ENCODE measurements around the gene CYTH4. TPM values are rescaled to one million over a fixed set of nuclear protein-coding genes. Genes with fewer than 3 reads are reported as not detected.

Gene CYTH4
- polyA plus RNA-seq, 2 of the 4 experiments (the other 2 are of a cell fraction): 0.05 to 0.10 TPM

- TF ChIP-seq FOSB (CRISPR knock-in tag; IDR thresholded peaks at IDR 0.05) (no peak), NPAS2 (CRISPR knock-in tag; IDR thresholded peaks at IDR 0.05; ENCODE audit: borderline replicate concordance) (no peak), FOXS1 (CRISPR knock-in tag; IDR thresholded peaks at IDR 0.05) (no peak), BHLHE40 (IDR thresholded peaks at IDR 0.05; ENCODE audit: low read depth, low read length) (no peak), PHF8 (IDR thresholded peaks at IDR 0.05; ENCODE audit: borderline replicate concordance, low read depth) (no peak), ZFP36 (IDR thresholded peaks at IDR 0.05; ENCODE audit: borderline replicate concordance, partially characterized antibody) (no peak), MAZ (IDR thresholded peaks at IDR 0.05; ENCODE audit: borderline replicate concordance, low read depth, low read length) (no peak), RCOR1 (IDR thresholded peaks at IDR 0.05; ENCODE audit: low read depth, low read length) (no peak), TFCP2L1 (CRISPR knock-in tag; IDR thresholded peaks at IDR 0.05) (no peak), CHD4 (IDR thresholded peaks at IDR 0.05; ENCODE audit: borderline replicate concordance) (no peak), NFE2L2 (conservative IDR thresholded peaks at IDR 0.05; ENCODE audit: low read length) (no peak), RNF2 (IDR thresholded peaks at IDR 0.05; ENCODE audit: borderline replicate concordance, low read depth) (no peak), HOXA7 (CRISPR knock-in tag; IDR thresholded peaks at IDR 0.05) (no peak), KDM5A (IDR thresholded peaks at IDR 0.05) (no peak), RARB (CRISPR knock-in tag; IDR thresholded peaks at IDR 0.05) (no peak)
- TF ChIP-seq, protein P1, sequence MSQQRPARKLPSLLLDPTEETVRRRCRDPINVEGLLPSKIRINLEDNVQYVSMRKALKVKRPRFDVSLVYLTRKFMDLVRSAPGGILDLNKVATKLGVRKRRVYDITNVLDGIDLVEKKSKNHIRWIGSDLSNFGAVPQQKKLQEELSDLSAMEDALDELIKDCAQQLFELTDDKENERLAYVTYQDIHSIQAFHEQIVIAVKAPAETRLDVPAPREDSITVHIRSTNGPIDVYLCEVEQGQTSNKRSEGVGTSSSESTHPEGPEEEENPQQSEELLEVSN (IDR thresholded peaks at IDR 0.05; ENCODE audit: borderline replicate concordance, low read depth): no peak
- TF ChIP-seq, protein P2, sequence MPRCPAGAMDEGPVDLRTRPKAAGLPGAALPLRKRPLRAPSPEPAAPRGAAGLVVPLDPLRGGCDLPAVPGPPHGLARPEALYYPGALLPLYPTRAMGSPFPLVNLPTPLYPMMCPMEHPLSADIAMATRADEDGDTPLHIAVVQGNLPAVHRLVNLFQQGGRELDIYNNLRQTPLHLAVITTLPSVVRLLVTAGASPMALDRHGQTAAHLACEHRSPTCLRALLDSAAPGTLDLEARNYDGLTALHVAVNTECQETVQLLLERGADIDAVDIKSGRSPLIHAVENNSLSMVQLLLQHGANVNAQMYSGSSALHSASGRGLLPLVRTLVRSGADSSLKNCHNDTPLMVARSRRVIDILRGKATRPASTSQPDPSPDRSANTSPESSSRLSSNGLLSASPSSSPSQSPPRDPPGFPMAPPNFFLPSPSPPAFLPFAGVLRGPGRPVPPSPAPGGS (IDR thresholded peaks at IDR 0.05): no peak
- Histone ChIP-seq H3K4me2 (no peak overlapping the region), H3K27ac (no peak overlapping the region), H3K4me1 (no peaks in the 10 kb centered on the region), H3K4me3 (no peak overlapping the region), H3K9me3 (no peaks in the 10 kb centered on the region)
- ATAC-seq (no peak), FAIRE-seq (no peak), DNase-seq (ENCODE audit: low read depth in 1 of 2, low spot score in 1 of 2) (no peak)
- ChIA-PET POLR2A (no interaction called here), CTCF (interaction anchor here (0.7 to 1.7 kb wide), 3 partner anchors 21 to 1414 kb away, joined by 3 read pairs; no protein-coding TSS in a partner anchor)
- WGBS (ENCODE audit: missing lambda C conversion rate): 84% methylated on average over 8 of the region's 8 CpGs
Measured at GRCh38 chr22:37356922-37357321, 74.6 kb downstream of the CYTH4 start.

DNA sequence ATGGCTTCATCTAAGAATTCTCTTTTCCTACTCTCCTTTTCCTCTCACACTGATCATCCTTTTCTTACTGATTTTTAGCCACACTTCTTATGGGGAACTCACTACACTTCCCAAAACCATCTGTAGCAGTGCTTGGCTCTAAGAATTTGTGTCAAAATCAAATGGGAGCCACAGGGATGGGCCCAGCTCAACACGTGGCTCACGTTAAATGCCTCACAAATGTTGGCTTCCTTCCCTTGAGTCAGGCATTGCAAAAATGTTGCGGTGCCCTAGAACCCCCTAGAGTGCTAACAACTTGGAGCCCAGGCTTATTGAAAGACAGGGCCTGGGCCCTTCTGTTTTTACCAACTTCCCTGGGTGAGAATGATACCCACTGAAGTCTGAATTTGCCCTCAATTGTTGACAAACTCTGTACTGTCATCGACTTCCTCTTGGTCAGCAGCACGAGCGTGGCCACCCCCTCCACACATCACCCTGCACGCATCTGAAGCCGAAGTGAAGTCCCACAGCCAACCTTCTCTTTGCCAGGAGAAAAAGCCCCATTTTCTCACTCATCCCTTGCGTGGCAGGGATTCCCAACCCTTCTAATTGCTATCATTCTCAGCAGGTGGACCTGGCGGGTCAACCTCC is 75.3 kb downstream of the CYTH4 start:
- H3K4me1 ChIP-seq: no peaks in the 10 kb centered on the region
- TF ChIP-seq TP53 (CRISPR knock-in tag; IDR thresholded peaks at IDR 0.05) (no peak), ZFP36 (IDR thresholded peaks at IDR 0.05; ENCODE audit: borderline replicate concordance, partially characterized antibody) (no peak), ZNF302 (CRISPR knock-in tag; IDR thresholded peaks at IDR 0.05) (no peak), CBX8 (IDR thresholded peaks at IDR 0.05) (no peak), SREBF2 (IDR thresholded peaks at IDR 0.05) (no peak), PHF8 (IDR thresholded peaks at IDR 0.05; ENCODE audit: borderline replicate concordance, low read depth) (no peak), SMC3 (IDR thresholded peaks at IDR 0.05) (no peak), HEYL (CRISPR knock-in tag; IDR thresholded peaks at IDR 0.05) (no peak), CEBPB (IDR thresholded peaks at IDR 0.05) (no peak), POLR2AphosphoS2 (conservative IDR thresholded peaks at IDR 0.05; ENCODE audit: low read length) (no peak), REST (IDR thresholded peaks at IDR 0.05) (no peak), MAZ (IDR thresholded peaks at IDR 0.05; ENCODE audit: borderline replicate concordance, low read depth, low read length) (no peak), HOXA7 (CRISPR knock-in tag; IDR thresholded peaks at IDR 0.05) (no peak), FOSB (CRISPR knock-in tag; IDR thresholded peaks at IDR 0.05) (no peak), HOXB13 (CRISPR knock-in tag; IDR thresholded peaks at IDR 0.05; ENCODE audit: low read depth) (no peak), JUN (IDR thresholded peaks at IDR 0.05) (no peak)
- TF ChIP-seq, protein P3, sequence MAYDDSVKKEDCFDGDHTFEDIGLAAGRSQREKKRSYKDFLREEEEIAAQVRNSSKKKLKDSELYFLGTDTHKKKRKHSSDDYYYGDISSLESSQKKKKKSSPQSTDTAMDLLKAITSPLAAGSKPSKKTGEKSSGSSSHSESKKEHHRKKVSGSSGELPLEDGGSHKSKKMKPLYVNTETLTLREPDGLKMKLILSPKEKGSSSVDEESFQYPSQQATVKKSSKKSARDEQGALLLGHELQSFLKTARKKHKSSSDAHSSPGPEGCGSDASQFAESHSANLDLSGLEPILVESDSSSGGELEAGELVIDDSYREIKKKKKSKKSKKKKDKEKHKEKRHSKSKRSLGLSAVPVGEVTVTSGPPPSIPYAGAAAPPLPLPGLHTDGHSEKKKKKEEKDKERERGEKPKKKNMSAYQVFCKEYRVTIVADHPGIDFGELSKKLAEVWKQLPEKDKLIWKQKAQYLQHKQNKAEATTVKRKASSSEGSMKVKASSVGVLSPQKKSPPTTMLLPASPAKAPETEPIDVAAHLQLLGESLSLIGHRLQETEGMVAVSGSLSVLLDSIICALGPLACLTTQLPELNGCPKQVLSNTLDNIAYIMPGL (CRISPR knock-in tag; IDR thresholded peaks at IDR 0.05; ENCODE audit: borderline replicate concordance): no peak
- TF ChIP-seq, protein P2 (IDR thresholded peaks at IDR 0.05): no peak

More for the DNA sequence above, 75.3 kb downstream of the CYTH4 start:
- 93% methylated on average over 10 of the region's 10 CpGs for WGBS (ENCODE audit: missing lambda C conversion rate)
- H3K4me3 ChIP-seq: no peak overlapping the region
- H3K9me3 ChIP-seq: no peaks in the 10 kb centered on the region
- DNase-seq (ENCODE audit: low read depth in 1 of 2, low spot score in 1 of 2): no peak
- CTCF ChIA-PET: interaction anchor here (1.2 kb wide), 1 partner anchor 41 kb away, joined by 3 read pairs; no protein-coding TSS in a partner anchor
- POLR2A ChIA-PET: no interaction called here
- no peak overlapping the region for H3K27ac ChIP-seq
- no peak for ATAC-seq
- H3K4me2 ChIP-seq: no peak overlapping the region
- FAIRE-seq: no peak
